Thyroid gland (tissue), 4 donors: ENCODE measurements around the gene SLC52A3.

Source experiments
- CTCF ChIP-seq, 6 experiments: fragments of 200-600 bp in 3 of 6; fragments of 450-650 bp in 3 of 6; sonication (generic) in 3 of 6; IDR thresholded peaks; one replicate each; pipeline ENCODE4 v1.5.1; 2016 to 2019; ENCODE audit warnings: antibody characterized with exemption in 6 of 6, mild to moderate bottlenecking in 2 of 6, inconsistent platforms in 1 of 6, moderate library complexity in 1 of 6
- POLR2A ChIP-seq, 2 donors: fragments of 450-650 bp; IDR thresholded peaks; one replicate each; pipeline ENCODE4 v1.6.1; 2017; ENCODE audit warnings: antibody characterized with exemption in 2 of 2, mild to moderate bottlenecking in 2 of 2, moderate library complexity in 1 of 2

GRCh38 chr20:733861-734260 is 34.4 kb downstream of the SLC52A3 start:
- no peak for TF ChIP-seq CTCF (IDR thresholded peaks at IDR 0.05)
- no peak for TF ChIP-seq POLR2A (IDR thresholded peaks at IDR 0.05)
